Measurements from ENCODE around the gene POLR2M.

Gene POLR2M

GRCh38 chr15:57706405-57707209 is at the start of gene POLR2M:
POLR2M (plus strand) TSS chr15:57706714; CDS start chr15:57706843, 129 bp downstream.
- peak; percentile 99 for DNase-seq

GRCh38 chr15:57657619-57658018 is 48.9 kb upstream of the POLR2M start:
- DNase-seq = no peak

DNA sequence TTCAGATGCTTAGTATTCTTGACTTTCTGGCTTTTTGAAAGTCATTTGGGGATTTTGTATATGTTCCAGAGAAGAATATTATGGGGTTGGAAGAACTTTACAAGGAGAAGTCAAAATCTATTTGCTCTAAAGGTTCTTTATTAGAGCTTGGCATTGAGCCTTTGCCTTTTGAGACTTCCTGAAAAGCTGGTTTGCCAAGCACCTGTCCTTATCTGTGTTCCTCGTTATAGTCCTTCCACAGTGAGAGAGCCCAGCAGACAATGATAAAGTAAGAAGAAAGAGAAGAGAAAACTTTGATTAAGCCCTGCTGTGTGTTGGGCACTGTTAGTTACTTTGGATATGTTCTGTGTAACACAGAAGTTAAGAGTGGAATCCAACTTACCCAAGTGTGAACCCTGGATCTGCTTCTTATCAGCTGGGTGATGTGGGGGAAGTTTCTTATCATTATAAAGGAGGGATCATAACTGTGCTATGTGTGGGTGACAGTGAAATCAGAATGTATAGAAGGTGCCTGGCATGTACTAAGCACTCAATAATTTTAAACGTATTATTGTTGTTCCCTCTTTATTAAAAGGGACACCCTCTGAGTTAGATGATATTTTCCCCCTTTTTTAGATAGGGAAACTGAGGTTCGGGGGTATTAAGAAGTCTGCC is 44.3 kb upstream of the POLR2M start:
- no peak for DNase-seq

DNA sequence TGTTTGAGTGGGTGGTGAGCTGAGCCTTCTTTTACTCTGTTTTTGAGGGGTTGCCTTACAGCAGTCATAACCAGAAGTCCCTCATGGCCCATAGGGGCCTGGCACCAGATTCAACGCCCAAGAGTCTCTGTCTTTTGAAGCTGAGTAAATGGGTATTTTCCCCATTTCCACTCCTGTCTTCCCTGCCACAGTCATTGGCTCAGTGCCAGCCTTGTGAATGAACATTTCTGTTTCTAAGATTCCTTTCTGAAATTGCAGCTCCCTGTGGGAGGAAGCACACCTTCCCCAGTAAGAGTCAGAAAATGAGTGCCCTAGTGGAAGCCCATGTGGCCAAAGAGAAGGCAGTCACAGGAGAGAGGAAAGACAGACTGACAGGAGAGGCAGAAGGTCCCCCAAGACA is 43.7 kb upstream of the POLR2M start:
- DNase-seq = no peak

DNA sequence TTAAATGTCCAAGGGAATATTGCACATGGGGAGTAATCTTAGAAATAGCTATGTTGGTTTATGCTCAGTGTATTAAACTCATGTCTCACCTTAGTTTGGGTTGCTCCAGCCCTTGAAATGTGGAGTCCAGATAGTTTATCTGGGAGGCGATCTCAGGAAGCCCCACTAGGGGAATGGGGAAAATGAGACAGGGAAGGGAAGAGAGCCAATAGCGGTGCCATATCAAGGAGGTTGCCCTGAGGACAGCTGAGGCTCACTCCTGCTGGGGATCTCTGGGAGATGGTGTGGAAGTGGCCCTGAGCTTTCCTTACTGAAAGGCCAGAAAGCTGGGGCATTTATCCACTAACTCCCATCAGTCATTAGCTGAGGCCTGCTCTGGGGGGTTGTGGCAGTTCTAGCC is 43.3 kb upstream of the POLR2M start:
- DNase-seq = no peak

DNA sequence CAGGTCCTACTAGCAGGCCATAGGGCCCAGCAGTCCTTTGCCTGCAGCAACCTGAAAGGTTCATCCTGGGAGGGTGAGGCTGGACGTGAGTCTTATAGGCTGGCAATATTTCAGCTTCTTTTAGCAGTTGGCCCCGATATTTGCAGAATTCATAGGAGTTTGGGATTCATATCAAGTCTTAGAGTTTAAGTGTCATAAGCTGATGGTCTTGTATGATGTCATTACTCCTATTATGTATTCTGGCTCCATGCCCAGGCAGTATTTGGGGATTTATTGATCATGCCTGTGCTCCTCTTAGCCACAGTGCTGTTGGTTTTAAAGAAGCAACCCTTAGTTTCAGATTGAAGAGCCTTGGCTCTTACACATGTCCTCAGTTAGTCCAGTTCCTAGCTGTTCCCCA is 41.3 kb upstream of the POLR2M start:
- DNase-seq = no peak

DNA sequence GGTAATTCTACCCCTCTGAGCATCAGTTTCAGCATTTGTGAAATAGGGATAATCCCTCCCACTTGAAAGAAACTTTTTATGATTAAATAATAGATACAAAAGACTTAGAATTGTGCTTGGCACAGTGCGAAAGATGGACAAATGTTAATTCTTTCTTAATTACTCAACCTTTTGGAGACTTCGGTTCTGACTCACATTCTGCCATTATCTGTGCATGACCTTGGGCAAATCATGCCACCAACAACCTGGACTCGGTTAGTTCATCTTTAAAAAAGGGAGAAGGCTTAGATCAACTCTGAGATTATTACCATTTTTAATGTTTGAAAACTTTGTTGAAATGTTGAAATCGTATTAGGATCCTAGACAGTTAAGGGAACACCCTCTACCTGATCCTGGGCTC is 40.6 kb upstream of the POLR2M start:
- DNase-seq = no peak

- DNase-seq = peak; percentile 66
Observed at GRCh38 chr15:57667171-57667849, 39.2 kb upstream of the POLR2M start.

DNA sequence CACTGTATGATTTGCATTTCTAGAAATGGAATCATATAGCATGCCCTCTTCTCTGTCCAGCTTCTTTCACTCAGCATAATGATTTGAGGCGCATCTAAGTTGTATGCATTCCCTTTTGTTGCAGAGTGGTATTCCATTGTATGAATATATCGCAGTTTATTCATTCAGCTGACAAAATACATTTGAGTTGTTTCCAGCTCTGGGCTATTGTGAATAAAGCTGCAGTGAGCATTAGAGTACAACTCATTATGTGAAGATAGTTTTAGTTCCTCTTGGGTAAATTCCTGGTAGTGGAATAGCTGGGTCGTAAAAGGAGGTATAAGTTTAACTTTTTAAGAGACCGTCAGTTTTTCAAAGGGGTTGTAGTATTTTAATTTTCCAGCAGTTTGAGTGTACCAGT is 38.5 kb upstream of the POLR2M start:
- no peak for DNase-seq

GRCh38 chr15:57671636-57672035 is 34.9 kb upstream of the POLR2M start:
- DNase-seq = no peak

- DNase-seq = no peak
Observed at GRCh38 chr15:57675481-57676181, 30.9 kb upstream of the POLR2M start.

DNA sequence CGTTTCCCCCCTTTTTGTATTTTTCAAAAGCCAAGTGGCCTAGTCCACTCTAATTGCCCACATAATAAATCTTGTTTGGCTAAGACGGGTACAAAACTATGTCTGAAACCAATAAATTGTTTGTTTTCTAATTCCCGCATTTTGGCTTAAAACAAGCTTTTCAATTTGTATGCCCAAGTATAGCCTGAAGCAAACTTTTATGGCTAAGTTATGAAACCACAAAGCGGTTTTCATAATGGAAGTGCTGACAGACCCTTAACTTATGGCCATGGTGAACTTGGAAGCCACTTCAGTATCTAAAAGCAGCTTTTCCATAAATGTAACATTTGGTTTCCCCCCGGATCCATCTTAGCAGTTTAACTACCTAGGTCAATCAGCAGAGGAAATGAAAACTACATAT is 29.9 kb upstream of the POLR2M start:
- no peak for DNase-seq

GRCh38 chr15:57677204-57677603 is 29.3 kb upstream of the POLR2M start:
- DNase-seq = no peak

GRCh38 chr15:57680021-57680420 is 26.5 kb upstream of the POLR2M start:
- peak; percentile 82 for DNase-seq

DNA sequence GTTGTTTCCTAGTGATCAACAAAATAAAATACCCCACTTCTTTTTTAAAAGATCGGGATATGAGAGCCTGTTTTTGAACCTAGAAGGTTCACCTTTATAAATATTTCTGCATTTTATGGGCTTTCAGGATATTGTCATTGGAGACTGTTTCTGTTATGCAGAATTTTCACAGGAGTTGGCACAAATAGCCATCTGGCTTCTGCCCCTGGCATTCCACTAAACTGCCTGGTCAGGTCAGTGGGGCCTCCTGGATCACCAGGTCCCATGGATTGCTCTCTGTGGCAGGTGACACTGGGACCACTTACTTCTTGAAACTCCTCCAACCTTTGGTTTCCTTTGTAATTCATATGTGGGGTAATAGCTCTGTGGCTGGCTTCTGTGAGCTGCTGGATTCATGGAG is 25.5 kb upstream of the POLR2M start:
- no peak for DNase-seq

GRCh38 chr15:57683481-57683880 is 23.0 kb upstream of the POLR2M start:
- DNase-seq = no peak

DNA sequence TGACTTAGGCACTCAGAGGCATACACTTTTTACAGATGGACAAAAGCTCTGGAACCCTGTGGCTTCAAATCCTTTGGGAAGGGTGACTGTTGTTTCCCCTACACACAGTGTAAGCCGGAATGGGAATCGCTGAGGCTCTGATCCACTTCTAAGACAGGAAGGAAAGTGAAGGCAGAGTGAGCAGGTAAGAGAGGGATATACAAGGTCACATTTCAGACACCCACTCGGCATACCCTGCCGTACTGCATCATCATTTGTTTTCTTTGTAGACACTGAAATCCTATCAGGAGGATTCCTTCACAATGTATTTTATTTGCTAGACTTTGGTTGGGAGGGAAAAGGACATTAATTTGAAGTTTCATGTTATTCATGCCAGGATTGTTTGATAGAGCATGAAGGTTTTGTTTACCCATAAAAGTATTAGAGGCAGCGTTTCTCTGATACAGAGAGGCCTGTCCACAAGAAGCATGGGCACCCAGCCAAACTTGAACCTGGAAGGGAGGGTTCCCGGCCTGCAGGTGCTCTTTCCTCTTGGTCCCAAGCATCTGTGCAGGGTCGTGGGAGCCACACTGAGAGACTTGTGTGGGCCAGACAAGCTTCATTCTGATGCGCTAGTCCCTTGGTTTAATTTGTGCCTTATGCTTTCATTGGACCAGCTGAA is 21.9 kb upstream of the POLR2M start:
- DNase-seq = no peak

GRCh38 chr15:57685306-57686095 is 21.0 kb upstream of the POLR2M start:
- DNase-seq = no peak

DNA sequence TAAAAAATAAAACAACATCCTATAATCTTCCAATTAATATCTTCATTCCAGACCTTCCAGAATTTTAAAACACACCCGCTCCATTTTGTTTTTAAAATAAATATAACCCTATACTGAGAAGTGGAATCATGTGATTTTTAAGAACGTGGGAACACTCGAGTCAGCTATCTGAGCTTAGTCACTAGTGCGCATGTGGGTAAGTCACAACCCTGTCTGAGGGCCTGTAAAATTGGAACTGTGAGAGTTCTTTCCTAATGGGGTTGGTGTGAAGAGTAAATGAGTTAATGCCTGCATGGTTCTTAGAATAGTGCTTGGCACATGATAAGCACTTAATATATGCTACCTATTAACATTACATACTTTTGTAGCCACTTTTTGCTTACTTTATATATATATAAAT is 19.9 kb upstream of the POLR2M start:
- no peak for DNase-seq

GRCh38 chr15:57690341-57690966 is 16.1 kb upstream of the POLR2M start:
- no peak for DNase-seq

DNA sequence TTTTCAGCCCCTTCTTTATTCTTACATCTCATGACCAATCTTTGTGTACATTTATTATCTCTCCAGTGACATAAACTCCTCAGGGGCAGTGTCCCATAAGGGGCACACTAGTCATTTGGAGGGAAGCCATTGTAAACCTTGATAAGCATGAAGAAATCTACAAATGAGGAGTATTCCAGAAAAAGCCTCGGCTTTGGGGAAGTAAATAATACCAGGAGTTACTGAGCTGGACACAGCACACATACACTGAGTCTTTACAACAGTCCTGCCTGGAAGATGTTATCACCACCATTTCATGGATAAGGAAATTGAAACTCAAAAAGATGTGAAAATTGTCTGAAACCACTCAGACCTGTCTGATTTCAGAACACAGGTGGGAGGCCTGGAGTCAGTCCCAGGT is 15.4 kb upstream of the POLR2M start:
- no peak for DNase-seq
